Liver (tissue), 9 donors: ENCODE measurements around the gene DSCAML1. TPM values are rescaled to one million over a fixed set of nuclear protein-coding genes. Genes with fewer than 3 reads are reported as not detected.

Source experiments
- DNase-seq: peaks from one replicate; pipeline ENCODE4 v3.0.0-alpha.2; 2017; ENCODE audit warnings: low spot score
- H3K27ac ChIP-seq, 2 donors: one replicate each; pipeline ENCODE4 v1.7.0; 2013; ENCODE audit warnings: inconsistent platforms in 2 of 2, low read length in 2 of 2, control low read depth in 1 of 2, low read depth in 1 of 2, mild to moderate bottlenecking in 1 of 2
- H3K27me3 ChIP-seq, 4 donors: one replicate each; pipeline versions ENCODE4 v1.6.1 to v1.7.0; 2013; ENCODE audit warnings: low read length in 3 of 4, inconsistent platforms in 1 of 4, mild to moderate bottlenecking in 1 of 4, moderate library complexity in 1 of 4; ENCODE audit not compliant: control insufficient read depth in 4 of 4, insufficient read depth in 4 of 4
- H3K36me3 ChIP-seq, 4 donors: one replicate each; pipeline versions ENCODE4 v1.6.1 to v1.7.0; 2013; ENCODE audit warnings: low read length in 3 of 4, mild to moderate bottlenecking in 3 of 4, low read depth in 1 of 4, moderate library complexity in 1 of 4; ENCODE audit not compliant: control insufficient read depth in 4 of 4, insufficient read depth in 3 of 4
- H3K4me1 ChIP-seq, 4 donors: one replicate each; pipeline versions ENCODE4 v1.6.1 to v1.7.0; 2013; ENCODE audit warnings: low read length in 3 of 4, mild to moderate bottlenecking in 3 of 4, moderate library complexity in 1 of 4; ENCODE audit not compliant: control insufficient read depth in 4 of 4, insufficient read depth in 4 of 4
- H3K4me3 ChIP-seq, 3 donors: one replicate each; pipeline versions ENCODE4 v1.6.1 to v1.7.0; 2013; ENCODE audit warnings: low read length in 3 of 3, control low read depth in 1 of 3, low read depth in 1 of 3, mild to moderate bottlenecking in 1 of 3
- H3K9ac ChIP-seq, 2 donors: one replicate each; pipeline ENCODE4 v1.7.0; 2013; ENCODE audit warnings: low read length in 2 of 2, mild to moderate bottlenecking in 2 of 2, moderate library complexity in 2 of 2, control low read depth in 1 of 2, low read depth in 1 of 2
- H3K9me3 ChIP-seq, 4 donors: one replicate each; pipeline versions ENCODE4 v1.6.1 to v1.7.0; 2013; ENCODE audit warnings: low read length in 3 of 4; ENCODE audit not compliant: control insufficient read depth in 4 of 4
- EGR1 ChIP-seq, 2 donors: IDR thresholded peaks; 2 replicates each; pipeline ENCODE4 v1.6.1; 2016 to 2018; ENCODE audit warnings: antibody characterized with exemption in 2 of 2, low read depth in 2 of 2
- FOXA1 ChIP-seq: IDR thresholded peaks from 2 replicates; pipeline ENCODE4 v1.6.1; 2016; ENCODE audit warnings: antibody characterized with exemption
- FOXA2 ChIP-seq: IDR thresholded peaks from 2 replicates; pipeline ENCODE4 v1.6.1; 2016; ENCODE audit warnings: antibody characterized with exemption
- GABPA ChIP-seq, 2 donors: IDR thresholded peaks in 1 of 2; conservative IDR thresholded peaks in 1 of 2; 2 replicates each; pipeline ENCODE4 v1.6.1; 2016; ENCODE audit warnings: antibody characterized with exemption in 2 of 2, mild to moderate bottlenecking in 1 of 2, moderate library complexity in 1 of 2
- HNF4A ChIP-seq, 2 donors: conservative IDR thresholded peaks; 2 replicates each; pipeline ENCODE4 v1.6.1; 2016; ENCODE audit warnings: antibody characterized with exemption in 2 of 2, mild to moderate bottlenecking in 2 of 2
- JUND ChIP-seq, 2 donors: IDR thresholded peaks; 2 replicates each; pipeline ENCODE4 v1.6.1; 2016; ENCODE audit warnings: antibody characterized with exemption in 2 of 2
- RXRA ChIP-seq, 2 donors: IDR thresholded peaks; 2 replicates each; pipeline ENCODE4 v1.6.1; 2017 to 2018; ENCODE audit warnings: antibody characterized with exemption in 2 of 2, mild to moderate bottlenecking in 1 of 2
- SP1 ChIP-seq: IDR thresholded peaks from 2 replicates; pipeline ENCODE4 v1.6.1; 2018; ENCODE audit warnings: antibody characterized with exemption, mild to moderate bottlenecking
- YY1 ChIP-seq: IDR thresholded peaks from 2 replicates; pipeline ENCODE4 v1.6.1; 2016; ENCODE audit warnings: antibody characterized with exemption, mild to moderate bottlenecking
- WGBS: extraction: QIAGEN DNeasy Blood & Tissue Kit; methylation state at CpG from one replicate; pipeline ENCODE4 v1.1.7; 2013; 5-methylcytosine and 5-hydroxymethylcytosine counted together
- polyA plus RNA-seq, 2 donors: library from polyadenylated mRNA; stranded (reverse) in 1 of 2; unstranded in 1 of 2; fragments of 200-250 nt in 1 of 2; fragments of >200 nt in 1 of 2; fragmentation: Nextera tagmentation in 1 of 2; extraction: Ambion mirVana in 1 of 2; gene quantifications; one replicate each; pipeline versions ENCODE4 v1.2.1 to v1.2.3, GENCODE V29; 2013 to 2015
- total RNA-seq, 2 donors: library from RNA; depleted of rRNA; stranded (reverse); fragments of >200 nt; gene quantifications; one replicate each; pipeline ENCODE4 v1.2.3, GENCODE V29; 2014
- TF ChIP-seq, protein P1 (sequence below): IDR thresholded peaks from 2 replicates; pipeline ENCODE4 v1.6.1; 2016; ENCODE audit warnings: antibody characterized with exemption, mild to moderate bottlenecking
- TF ChIP-seq, protein P2 (sequence below): IDR thresholded peaks from 2 replicates; pipeline ENCODE4 v1.6.1; 2016; ENCODE audit warnings: antibody characterized with exemption
- TF ChIP-seq, protein P3 (sequence below): fragments of 150-350 bp; IDR thresholded peaks from 2 replicates; pipeline ENCODE4 v1.5.1; 2017; ENCODE audit warnings: improper control_type of control experiment, low read depth, low read length; ENCODE audit not compliant: missing input control
- donor health status: healthy.
- donor health status: healthy.
- donor health status: healthy.
- donor health status: healthy.
- donor health status: healthy.

DSCAML1 gene
- total and polyA plus RNA-seq, 4 donors: 0.07 to 0.42 (median 0.20) TPM

DNA sequence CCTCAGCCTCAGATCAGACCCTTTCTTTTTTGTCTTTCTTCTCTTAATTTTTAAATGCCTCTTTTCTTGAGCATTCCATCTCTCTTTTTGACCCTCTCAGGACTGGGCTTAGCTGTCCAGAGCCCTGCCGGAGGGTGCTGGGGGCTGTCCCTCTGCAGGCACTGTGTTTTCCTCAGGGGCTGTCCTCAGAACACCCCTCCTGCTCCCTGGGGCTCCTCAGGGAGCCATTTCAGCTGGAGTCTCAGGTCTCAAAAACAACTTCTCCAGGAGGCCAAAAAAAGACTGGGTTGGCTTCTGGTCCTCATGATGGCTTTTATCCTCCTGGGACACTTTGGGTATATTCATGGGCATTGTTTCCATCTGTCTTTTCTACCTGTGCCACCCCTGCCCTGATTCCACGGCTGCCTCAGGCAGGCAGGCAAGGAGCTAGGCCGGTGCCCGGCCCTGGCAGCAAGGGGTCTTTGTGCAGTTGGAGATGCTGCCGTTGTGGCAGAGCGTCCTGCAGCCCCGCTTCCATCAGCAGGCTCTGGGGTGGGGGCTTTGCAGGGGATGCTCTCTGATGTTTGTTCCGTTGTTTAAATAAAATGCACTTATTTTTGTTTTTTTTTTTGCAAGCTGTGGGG is 384.3 kb downstream of the DSCAML1 start:
- Histone ChIP-seq H3K27me3 (no peaks in the 10 kb centered on the region), H3K4me1 (no peaks in the 10 kb centered on the region), H3K9me3 (no peaks in the 10 kb centered on the region), H3K27ac (no peak overlapping the region), H3K9ac (no peak overlapping the region), H3K4me3 (no peak overlapping the region), H3K36me3 (peaks cover 0 to 25% (median 9%) of the 10 kb centered on the region in 4 donors)
- TF ChIP-seq GABPA (IDR thresholded peaks at IDR 0.05 in 1 of 2, conservative IDR thresholded peaks at IDR 0.05 in 1 of 2): no peak
- no peak for TF ChIP-seq RXRA (IDR thresholded peaks at IDR 0.05)
- 89% methylated on average over 8 of the region's 8 CpGs for WGBS
- DNase-seq: no peak

DNA sequence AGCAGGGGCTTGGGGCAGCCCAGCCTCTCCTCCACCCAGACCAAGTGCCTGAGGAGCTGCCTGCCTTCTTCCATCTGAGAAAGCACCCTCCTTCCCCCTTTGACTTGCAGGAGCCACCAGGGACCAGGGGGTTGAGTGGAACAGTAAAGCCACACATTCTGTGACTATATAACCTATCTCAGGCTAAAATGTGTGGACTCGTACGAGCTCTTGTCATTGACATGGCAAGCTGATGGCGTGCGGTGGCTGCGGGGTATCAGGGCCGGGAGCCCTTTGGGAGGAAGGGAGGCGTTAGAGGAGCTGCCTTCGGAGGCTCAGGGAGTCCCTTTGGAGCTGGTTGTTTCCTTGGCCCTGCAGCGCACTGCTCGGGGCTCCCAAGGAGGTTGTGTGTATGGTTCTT is 384.8 kb downstream of the DSCAML1 start:
- Histone ChIP-seq H3K27me3 (no peaks in the 10 kb centered on the region), H3K9me3 (no peaks in the 10 kb centered on the region), H3K4me3 (no peak overlapping the region), H3K36me3 (peaks cover 0 to 29% (median 9%) of the 10 kb centered on the region in 4 donors), H3K27ac (no peak overlapping the region), H3K4me1 (no peaks in the 10 kb centered on the region), H3K9ac (no peak overlapping the region)
- WGBS: 94% methylated on average over 10 of the region's 10 CpGs
- TF ChIP-seq, protein P1, sequence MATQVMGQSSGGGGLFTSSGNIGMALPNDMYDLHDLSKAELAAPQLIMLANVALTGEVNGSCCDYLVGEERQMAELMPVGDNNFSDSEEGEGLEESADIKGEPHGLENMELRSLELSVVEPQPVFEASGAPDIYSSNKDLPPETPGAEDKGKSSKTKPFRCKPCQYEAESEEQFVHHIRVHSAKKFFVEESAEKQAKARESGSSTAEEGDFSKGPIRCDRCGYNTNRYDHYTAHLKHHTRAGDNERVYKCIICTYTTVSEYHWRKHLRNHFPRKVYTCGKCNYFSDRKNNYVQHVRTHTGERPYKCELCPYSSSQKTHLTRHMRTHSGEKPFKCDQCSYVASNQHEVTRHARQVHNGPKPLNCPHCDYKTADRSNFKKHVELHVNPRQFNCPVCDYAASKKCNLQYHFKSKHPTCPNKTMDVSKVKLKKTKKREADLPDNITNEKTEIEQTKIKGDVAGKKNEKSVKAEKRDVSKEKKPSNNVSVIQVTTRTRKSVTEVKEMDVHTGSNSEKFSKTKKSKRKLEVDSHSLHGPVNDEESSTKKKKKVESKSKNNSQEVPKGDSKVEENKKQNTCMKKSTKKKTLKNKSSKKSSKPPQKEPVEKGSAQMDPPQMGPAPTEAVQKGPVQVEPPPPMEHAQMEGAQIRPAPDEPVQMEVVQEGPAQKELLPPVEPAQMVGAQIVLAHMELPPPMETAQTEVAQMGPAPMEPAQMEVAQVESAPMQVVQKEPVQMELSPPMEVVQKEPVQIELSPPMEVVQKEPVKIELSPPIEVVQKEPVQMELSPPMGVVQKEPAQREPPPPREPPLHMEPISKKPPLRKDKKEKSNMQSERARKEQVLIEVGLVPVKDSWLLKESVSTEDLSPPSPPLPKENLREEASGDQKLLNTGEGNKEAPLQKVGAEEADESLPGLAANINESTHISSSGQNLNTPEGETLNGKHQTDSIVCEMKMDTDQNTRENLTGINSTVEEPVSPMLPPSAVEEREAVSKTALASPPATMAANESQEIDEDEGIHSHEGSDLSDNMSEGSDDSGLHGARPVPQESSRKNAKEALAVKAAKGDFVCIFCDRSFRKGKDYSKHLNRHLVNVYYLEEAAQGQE: no peak
- TF ChIP-seq FOXA2 (no peak), YY1 (no peak), GABPA (IDR thresholded peaks at IDR 0.05 in 1 of 2, conservative IDR thresholded peaks at IDR 0.05 in 1 of 2) (no peak), SP1 (no peak), FOXA1 (no peak), HNF4A (conservative IDR thresholded peaks at IDR 0.05) (no peak)
- TF ChIP-seq, protein P2, sequence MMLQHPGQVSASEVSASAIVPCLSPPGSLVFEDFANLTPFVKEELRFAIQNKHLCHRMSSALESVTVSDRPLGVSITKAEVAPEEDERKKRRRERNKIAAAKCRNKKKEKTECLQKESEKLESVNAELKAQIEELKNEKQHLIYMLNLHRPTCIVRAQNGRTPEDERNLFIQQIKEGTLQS: no peak
- no peak for DNase-seq

DNA sequence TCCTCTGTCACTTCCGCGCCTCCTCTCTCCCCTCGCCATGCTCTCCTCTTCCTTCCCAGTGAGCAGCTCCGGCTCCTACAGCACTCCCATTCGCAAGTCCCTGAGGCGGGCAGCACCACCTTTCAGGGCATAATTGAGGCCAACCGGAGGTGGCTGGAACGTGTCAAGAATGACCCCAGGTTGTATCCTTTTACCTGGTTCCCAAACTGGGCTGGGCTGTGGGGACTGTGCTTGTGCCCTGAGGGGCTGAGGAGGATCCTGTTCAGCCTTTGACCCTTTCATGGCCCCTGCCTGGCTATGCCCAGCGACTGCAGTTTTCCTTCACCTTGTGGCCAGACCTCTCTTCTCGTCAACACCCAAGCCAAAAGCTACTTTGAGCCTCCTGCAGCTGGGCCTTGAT is 385.3 kb downstream of the DSCAML1 start:
- WGBS: 85% methylated on average over 10 of the region's 10 CpGs

More for the DNA sequence above, 385.3 kb downstream of the DSCAML1 start:
- Histone ChIP-seq H3K4me1 (no peaks in the 10 kb centered on the region), H3K36me3 (peaks cover 0 to 29% (median 9%) of the 10 kb centered on the region in 4 donors), H3K27ac (no peak overlapping the region), H3K9me3 (no peaks in the 10 kb centered on the region), H3K9ac (no peak overlapping the region), H3K27me3 (no peaks in the 10 kb centered on the region), H3K4me3 (no peak overlapping the region)
- no peak for DNase-seq
- no peak for TF ChIP-seq SP1
- TF ChIP-seq, protein P3, sequence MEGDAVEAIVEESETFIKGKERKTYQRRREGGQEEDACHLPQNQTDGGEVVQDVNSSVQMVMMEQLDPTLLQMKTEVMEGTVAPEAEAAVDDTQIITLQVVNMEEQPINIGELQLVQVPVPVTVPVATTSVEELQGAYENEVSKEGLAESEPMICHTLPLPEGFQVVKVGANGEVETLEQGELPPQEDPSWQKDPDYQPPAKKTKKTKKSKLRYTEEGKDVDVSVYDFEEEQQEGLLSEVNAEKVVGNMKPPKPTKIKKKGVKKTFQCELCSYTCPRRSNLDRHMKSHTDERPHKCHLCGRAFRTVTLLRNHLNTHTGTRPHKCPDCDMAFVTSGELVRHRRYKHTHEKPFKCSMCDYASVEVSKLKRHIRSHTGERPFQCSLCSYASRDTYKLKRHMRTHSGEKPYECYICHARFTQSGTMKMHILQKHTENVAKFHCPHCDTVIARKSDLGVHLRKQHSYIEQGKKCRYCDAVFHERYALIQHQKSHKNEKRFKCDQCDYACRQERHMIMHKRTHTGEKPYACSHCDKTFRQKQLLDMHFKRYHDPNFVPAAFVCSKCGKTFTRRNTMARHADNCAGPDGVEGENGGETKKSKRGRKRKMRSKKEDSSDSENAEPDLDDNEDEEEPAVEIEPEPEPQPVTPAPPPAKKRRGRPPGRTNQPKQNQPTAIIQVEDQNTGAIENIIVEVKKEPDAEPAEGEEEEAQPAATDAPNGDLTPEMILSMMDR: no peak
- TF ChIP-seq, protein P1: no peak
- TF ChIP-seq FOXA2: no peak
- no peak for TF ChIP-seq JUND (IDR thresholded peaks at IDR 0.05)
- no peak for TF ChIP-seq EGR1 (IDR thresholded peaks at IDR 0.05; ENCODE audit: low read depth in 2 of 2)
- no peak for TF ChIP-seq GABPA (IDR thresholded peaks at IDR 0.05 in 1 of 2, conservative IDR thresholded peaks at IDR 0.05 in 1 of 2)
- TF ChIP-seq HNF4A (conservative IDR thresholded peaks at IDR 0.05): no peak
